HG02642 (cell line): ENCODE data around the gene ACSS3.
"Not testable (repeated sequence)": the region's sequence is repeated elsewhere in the genome, so short reads cannot be mapped to it uniquely, and the experiment has no call there.

Source experiments
- ATAC-seq: cut with Tn5 transposase; IDR thresholded peaks from one replicate; pipeline ENCODE4 v1.9.1; 2021; ENCODE audit warnings: mild to moderate bottlenecking; ENCODE audit not compliant: unreplicated experiment, poor library complexity

Gene ACSS3

DNA sequence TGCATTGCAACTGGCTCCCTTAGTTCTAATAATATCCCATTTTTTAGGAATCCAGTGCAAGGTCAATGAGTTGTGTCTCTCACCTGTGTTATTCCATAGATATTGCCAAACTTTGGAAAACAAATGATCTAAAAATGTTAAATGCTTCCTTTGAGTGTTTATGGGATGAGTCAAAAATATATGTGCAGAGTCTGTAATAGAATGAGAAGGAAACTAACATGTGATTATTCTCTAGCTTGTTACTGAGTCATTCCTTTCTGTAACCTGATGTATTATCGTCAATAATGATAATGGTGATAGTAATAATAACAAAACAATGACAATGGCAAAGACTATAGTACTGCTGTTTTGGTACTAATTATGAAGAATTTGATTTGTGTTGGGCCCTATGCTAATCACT is 11.5 kb downstream of the ACSS3 start:
- ATAC-seq, result no peak

DNA sequence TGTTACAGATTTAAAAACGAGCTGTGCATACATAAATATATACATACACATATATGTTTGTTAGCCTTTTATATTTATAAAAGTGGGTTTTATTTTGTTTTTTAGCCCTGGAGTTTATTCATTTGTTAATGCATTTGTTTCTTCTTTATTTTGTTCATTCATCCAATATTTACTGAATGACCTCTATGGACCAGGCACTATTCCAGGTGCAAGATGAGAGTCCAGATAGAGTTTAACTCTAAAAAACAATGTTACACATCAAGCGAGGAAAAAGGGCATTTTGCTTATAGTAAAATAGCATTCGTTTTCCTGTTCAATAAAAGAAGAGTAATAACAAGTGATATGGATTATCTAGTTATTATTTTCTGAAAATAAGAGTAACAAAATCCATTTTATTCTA is 14.2 kb downstream of the ACSS3 start:
- ATAC-seq, result no peak

DNA sequence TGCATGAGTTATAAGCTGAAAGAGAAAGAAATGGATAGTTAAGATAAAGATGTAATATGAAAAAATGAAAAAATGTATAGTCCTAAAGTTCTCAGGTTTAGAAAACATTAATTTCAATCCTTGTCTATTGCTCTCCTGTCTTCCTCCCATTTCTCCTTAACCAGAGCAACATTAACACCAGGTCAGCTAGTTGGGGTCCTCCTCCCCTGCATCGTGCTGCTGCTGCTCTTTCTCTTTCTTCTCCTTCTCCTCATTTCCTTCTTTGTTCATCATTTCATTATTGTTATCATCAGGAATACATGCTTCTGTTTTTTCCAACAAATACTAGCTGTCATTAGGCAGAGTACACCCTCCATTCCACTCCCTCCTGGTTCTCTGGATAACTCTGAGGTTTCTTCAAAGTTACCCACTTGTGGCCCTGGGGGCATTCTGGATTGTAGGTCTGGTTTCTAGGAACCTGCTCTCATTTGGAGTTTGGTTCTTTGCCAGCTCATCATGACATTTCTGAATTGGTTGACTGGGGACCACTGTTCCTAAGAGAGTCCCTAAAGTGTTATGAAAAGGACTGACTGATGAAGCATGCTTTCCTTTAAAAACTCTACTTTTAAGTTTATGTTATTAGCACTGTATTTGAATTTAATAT is 17.0 kb downstream of the ACSS3 start:
- ATAC-seq, result no peak

DNA sequence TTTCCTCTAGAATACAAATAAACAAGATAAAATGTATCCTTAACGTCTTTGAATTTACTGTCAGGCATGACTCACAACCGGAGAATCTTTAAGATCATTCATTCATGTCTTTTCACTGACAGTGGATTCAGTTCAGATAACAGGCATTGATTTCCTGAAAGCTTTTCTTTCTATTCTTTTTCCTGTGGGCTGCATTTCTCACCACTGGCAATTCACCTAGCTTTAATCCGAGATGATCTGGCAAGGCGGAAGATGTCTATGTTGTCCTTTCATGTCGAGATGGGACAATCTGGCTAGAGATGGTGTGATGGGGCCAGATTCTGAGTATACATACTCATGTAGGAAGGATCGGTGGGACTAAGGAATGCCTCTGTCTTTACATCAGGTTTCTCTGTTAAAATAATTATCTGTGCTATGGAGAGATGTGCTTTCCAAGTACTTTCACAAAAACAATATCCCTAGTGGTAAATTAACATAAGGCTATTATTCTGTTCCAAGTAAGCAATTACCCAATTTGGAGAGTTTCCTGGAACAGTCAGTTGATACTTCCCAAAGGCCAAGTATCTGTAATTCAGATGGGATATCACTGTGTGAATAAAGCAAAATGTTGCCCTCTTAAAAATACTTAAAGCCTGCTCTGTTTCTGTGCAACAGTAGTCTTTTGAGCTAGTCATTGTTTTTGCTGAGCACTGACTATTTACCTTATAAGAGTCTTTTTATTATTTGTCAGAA is 17.8 kb downstream of the ACSS3 start:
- ATAC-seq, result no peak

DNA sequence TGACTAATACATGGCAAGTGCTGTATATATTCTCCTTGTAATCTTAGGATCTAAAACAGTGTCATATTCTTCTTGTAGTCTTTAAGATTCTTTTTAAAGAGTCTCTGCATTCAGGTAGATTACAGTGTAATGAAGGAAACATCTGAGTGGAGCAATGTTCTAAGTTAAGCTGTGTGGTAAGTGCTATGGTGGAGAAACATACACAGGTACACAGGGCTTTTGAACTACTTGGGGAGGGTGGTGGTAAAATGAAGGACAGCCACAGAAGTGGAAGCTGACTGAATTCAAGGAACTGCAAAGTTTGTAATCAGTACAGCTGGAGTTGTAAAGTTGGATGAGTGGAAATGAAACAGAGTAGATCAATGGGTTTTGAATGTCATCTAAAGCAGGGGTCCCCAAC is 27.8 kb downstream of the ACSS3 start:
- ATAC-seq, result no peak

DNA sequence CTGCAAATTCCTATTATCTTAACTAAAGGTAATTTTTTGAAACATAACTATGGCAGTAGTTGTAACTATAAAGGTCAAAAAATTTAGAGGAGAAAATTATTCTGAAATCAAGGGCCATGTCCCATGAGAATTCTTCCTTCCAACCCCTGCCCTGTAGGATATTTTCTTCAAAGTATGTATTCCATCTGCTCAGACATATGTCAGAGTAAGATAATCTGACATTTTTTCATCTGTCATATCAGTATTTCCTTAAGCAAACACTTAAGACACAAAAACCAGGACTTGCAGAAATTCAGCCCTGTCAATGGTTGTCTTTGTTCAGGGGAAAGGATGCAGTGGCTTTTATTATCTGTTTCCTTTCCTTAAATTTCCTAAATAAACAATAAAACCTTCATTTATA is 36.3 kb downstream of the ACSS3 start:
- ATAC-seq, result no peak

DNA sequence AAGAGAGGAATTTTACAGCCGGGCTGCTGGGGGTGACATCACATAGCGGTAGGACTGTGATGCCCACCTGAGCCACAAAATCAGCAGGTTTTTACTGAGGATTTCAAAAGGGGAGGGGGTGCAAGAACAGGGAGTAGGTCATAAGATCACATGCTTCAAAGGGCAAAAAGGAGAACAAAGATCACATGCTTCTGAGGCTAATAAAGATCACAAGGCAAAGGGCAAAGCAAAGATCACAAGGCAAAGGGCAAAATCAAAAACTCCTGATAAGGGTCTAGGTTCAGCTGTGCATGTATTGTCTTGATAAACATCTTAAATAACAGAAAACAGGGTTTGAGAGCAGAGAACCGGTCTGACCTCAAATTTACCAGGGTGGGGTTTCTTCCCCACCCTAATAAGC is 41.2 kb downstream of the ACSS3 start:
- not testable (repeated sequence) for ATAC-seq

DNA sequence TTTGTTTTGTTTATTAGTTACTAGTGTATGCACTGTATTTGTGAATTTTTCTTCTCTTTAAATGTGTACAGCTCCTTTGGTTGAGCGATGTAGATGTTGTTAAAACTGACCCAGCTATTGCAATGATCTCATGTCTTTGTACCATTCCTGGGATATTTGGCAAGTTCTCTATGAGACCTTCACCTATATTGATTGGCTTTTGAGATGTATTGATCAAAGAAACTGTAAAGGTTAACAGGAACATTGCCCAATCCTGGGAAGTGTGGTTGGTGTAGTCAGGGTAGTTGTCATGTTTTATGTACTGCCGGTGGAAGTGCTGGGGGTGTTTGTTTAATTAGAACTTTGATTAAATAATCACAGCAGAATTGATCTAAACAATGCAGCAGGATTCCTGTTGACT is 43.1 kb downstream of the ACSS3 start:
- no peak for ATAC-seq

DNA sequence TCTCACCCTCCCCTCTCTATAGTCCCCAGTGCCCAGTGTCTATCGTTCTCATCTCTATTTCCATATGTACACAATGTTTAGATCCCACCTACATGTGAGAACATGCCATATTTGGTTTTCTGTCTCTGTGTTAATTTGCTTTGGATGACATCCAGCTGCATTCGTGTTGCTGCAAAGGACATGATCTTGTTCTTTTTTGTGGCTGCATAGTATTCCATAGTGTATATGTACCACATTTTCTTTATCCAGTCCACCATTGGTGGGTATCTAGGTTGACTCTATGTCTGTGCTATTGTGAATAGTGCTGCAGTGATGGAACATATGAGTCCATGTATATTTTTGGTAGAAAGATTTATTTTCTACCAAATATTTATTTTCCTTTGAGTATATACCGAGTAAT is 45.7 kb downstream of the ACSS3 start:
- ATAC-seq, result no peak

DNA sequence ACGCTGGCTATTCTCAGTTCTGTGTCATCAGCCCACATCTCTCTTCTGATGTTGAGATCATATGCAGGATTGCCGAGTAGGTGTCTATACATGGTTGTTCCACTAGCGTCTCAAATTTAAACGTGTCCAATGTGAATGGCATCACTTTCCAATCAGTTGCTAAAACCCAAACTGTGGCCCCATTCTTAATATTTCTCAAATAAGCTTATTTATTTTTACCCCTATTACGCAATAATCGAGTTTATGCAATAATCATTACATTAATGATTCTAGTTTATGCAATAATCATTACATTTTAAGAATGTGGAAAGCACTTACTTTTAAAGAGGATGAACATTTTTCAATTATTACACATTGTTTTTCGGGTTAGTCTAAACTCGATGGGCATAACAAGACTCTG is 47.8 kb downstream of the ACSS3 start:
- no peak for ATAC-seq

DNA sequence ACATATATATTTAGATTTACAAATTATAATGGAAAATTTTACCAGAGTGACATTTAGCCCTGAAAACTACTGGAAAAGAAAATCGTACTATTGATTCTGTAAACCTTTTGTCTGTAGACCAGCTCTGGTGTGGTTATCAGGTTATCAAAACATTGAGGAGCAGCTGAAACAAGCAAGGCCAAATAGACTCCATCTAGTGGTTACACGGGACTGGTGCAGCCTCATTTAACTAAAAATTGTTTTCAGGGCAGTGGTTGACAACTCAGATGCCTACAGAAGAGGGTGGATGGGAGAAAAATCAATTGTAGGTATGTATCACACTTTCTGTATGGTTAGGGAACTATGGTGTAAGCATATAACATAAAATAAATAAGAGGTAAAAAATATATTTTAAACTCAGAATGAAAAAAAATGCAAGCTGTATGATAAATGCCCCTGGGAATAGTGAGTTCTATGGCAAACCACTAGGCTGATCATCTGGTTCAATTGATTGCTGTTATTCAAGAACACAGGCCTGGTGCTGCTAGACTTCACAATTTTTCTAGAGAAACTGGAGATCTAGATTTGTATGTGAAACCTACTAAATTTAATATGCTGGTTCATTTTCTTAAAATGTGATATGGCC is 51.2 kb downstream of the ACSS3 start:
- peak; percentile 99 for ATAC-seq

DNA sequence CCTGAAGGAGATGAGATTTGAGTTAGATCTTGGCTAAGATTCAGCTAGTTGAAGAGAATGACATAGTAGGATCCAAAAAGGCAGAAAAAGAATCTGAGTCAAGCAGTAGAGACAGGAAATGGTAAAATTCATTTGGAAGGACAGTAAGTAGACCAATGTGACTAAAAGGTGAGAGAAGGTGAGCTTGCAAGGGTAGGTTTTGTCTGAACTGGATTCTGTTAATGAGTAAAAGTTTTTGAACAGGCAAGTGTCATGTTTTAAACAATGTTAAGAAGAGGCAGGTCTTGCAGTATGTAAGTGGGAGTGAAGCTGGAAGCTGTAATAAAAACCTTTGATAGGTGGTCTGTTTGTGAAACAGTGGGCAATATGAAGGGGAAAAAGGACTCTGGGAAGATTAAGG is 58.6 kb downstream of the ACSS3 start:
- ATAC-seq, result no peak

DNA sequence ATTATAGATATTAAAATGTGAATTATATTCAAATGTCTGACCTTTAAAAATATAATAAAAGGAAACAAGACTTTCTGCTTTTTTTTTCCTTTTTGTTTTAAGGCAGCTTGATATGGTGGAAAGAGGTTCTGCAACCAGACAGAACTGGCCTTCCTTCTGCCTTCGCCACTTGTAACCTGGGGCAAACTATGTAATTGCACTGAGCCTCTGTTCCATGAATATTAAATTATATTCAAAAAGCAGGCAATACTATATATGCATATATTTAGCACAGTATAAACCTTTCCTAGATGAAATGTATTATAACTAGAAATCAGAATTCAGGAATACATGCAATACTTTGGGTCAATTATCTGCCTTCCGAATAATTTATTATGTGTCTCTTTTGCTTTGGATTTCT is 59.9 kb downstream of the ACSS3 start:
- ATAC-seq, result no peak

DNA sequence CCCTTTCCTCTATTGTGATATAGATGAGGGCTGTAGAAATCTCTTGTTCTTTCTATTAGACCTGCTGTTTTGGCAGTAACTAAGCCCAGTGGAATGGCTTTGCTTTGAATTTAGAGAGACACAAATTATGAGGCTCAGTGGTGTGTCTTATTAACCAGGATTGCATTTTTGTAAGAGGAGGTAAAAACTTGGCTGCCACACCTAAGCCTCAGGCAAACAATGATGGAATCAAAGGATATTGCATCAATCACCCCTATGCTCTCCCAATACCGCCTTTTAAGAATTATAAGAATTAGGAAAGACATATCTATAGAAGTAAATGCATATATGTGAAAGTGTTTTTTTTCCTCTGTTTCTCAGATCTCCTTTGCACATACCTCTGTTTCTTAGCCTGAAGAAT is 63.3 kb downstream of the ACSS3 start:
- ATAC-seq, result no peak

DNA sequence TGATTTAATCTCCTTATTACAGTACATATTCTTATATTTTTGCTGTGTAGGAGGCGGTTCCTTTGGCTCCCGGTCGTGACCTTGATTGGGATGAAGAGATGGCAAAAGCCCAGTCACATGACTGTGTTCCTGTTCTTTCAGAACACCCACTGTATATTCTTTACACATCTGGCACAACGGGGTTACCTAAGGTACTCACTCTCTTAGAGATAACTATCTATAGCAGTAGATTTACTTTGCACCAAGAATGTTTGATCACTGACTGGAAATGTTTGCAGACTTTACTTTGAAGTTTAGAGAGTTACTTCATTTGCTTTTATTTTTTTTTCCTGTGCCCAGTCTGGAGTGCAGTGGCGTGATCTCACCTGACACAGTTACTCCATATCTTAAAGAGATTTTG is 65.2 kb downstream of the ACSS3 start:
- ATAC-seq, result no peak

DNA sequence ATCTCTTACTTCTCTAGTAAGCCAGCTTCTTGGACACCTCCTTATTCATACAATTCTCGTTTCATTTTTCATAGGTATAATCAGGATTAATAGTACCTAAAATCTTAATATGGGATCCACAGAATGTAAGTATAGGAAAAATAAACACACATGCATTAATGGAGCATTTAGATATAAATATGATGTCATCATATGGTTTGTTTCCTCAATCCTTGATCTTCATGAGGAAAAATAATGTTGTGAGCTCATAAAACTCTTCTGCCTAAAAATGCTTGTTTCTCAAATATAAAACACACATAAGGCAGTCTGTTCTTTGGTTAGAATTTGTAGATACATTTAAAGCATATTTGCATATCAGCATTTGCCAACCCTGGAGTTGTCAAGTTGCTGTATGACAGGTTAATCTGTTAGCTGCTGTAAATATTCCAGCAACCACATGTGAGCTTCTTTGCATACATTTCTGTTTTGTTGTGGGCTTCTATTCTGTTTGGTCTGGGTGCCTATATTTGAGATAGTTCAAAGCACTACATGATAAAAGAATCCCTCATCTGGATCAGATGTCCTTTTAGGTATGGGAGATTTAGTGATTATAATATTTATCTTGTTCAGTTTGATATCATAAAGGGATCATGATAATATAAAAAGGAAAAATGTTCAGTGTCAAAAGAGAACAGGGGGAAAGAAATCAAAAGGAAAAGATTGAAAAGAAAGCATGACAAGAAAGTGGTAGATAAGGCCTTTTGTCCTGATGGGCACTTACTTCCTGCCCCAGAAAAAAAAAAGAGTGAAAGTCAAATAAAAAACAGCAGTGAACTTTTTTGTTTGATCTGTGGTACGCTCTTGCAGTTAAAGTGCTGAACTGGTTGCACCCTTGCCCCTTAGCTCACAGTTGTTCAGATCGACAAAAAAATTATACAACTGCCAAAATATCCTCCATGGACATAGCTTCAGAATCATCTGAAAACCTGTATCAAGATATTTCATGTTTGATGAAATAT is 68.6 kb downstream of the ACSS3 start:
- no peak for ATAC-seq

DNA sequence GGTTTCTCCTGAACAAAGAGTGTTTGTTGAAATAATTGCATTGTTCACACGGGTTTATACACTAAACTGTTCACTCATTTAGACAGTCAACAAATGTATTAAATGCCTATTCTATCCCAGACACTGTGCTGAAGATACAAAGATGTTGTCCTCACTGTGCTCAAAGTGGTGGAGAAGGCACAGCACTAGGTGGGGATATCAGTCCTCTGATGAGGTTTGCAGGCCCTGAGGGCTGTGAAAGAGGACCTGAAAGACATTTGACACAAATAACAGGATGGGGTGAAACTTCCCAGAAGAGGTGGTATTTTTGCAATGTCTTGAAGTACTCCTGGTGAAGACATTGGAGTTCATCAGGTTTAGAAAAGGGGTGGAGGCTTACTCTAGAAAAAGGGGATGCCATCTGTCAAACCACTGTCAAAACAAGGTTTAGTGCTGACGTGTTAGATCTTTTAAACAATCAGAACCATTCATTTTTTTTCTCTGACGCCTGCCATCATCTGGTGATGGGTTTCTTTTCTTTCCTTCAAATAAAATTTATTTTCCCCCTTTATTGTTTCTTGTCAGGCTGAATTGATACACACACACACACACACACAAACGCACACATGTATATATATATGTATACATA is 69.5 kb downstream of the ACSS3 start:
- ATAC-seq, result no peak

DNA sequence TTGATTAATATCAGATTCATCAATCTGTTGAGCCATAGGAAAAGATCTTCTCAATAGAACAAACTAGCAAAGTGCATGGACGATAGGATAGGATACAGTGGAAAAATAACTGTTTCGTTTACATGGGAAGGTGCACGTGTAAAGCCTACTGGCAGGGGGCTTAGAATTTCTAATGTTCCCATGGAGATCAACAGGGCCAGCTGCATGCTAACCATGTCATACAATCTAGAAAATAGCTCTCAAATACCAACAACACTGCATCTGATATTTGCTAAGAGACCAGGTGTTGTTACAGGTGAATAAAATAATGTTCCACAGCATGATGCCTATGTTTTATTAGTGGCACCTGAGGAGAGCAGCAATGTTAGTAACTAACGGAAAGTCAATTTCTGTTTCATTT is 72.5 kb downstream of the ACSS3 start:
- ATAC-seq, result no peak

DNA sequence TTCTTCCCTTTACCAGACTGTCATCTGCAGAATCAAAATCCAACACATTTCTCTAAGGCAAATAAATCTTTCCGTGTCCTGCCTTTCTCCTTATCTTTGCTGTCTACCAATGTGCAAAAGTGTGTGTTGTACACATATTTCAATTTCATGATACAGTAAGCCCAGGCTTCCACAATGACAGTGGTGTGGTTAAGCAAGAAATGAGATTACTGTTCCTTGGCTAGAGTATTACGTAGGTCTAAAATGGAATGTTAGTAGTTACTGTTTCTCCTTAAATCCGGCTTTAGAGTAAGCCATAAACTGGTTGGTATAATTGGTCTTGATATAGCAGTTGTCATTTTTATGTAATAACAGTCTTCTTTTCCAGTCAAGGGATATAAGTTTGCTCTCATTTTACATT is 82.0 kb downstream of the ACSS3 start:
- ATAC-seq, result no peak

DNA sequence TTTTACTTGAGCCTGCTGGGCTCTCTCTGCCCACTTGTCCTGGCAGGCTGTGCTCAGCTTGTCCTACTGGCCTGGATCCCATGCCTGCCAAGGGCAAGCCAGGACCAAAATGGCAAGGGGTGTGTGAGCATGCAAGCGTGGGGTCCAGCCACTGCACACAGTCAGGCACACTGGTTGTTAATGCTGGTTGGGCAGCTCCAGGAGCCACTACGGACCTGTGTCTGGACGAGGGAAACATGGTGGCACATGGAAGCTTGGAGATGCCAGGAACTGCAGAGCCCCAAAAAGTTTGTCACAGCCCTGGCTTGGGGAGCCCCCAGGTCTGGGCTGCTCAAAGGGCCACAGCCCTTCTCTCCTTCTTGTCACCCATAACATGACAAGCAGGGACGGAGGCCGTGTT is 83.8 kb downstream of the ACSS3 start:
- ATAC-seq, result no peak
